T-helper 2 cell treated with Interferon-gamma antibody and Interleukin-4, amounts not matched to agents 100 ng/mL and 5 ng/mL, for 36 hours (primary cell): ENCODE data around the gene ZCCHC9. TPM values are rescaled to one million over a fixed set of nuclear protein-coding genes. Genes with fewer than 3 reads are reported as not detected.

Experiments used
- intact Hi-C: fragments of 100-400 bp; cut with micrococcal nuclease; formaldehyde crosslinking; loops from one replicate; pipeline ENCODE4 v1.15.1; 2023
- total RNA-seq: library from RNA; stranded (reverse); gene quantifications from 2 replicates; pipeline ENCODE4 v1.2.3, GENCODE V29; 2022

The ZCCHC9 gene
- total RNA-seq, 1 donor from 2014 or later, result 33.9 TPM

- intact Hi-C loops, result no loop called here
Observed at GRCh38 chr5:81354093-81354492, 52.7 kb downstream of the ZCCHC9 start.

GRCh38 chr5:81355291-81356251 is 54.2 kb downstream of the ZCCHC9 start:
- intact Hi-C loops, result no loop called here

- intact Hi-C loops, result no loop called here
Observed at GRCh38 chr5:81359108-81359507, 57.7 kb downstream of the ZCCHC9 start.

GRCh38 chr5:81359881-81360280 is 58.5 kb downstream of the ZCCHC9 start:
- intact Hi-C loops, result no loop called here

GRCh38 chr5:81360640-81361039 is 59.3 kb downstream of the ZCCHC9 start:
- intact Hi-C loops, result no loop called here

- intact Hi-C loops, result no loop called here
Observed at GRCh38 chr5:81361600-81361999, 60.2 kb downstream of the ZCCHC9 start.

Other genes starting within 250 kb of the ZCCHC9 start
- gene CKMT2, start 68.3 kb upstream of the ZCCHC9 start, total RNA-seq, result not detected in 2 replicates
- gene ACOT12, start 92.5 kb downstream of the ZCCHC9 start, total RNA-seq, result not detected in 2 replicates